Activated T-helper 9 cell treated with anti-CD3 and anti-CD28 coated beads, Interleukin-2, amount 50 U/mL, for 16 hours (primary cell): ENCODE measurements around the gene PTPN7.
A peak's percentile ranks its signal among the peaks of the same experiment; 100 is the strongest.
"Not testable (repeated sequence)": the region's sequence is repeated elsewhere in the genome, so short reads cannot be mapped to it uniquely, and the experiment has no call there.

ENCODE experiments used
- DNase-seq: peaks from one replicate; pipeline ENCODE4 v3.0.0-alpha.2; 2020; ENCODE audit warnings: low read depth

The PTPN7 gene

GRCh38 chr1:202189001-202189790 is 28.8 kb upstream of the PTPN7 start:
- DNase-seq: peak; percentile 63

GRCh38 chr1:202187697-202188407 is 27.4 kb upstream of the PTPN7 start:
- no peak for DNase-seq

- DNase-seq: no peak
Observed at GRCh38 chr1:202187041-202187671, 26.8 kb upstream of the PTPN7 start.

- no peak for DNase-seq
Observed at GRCh38 chr1:202186327-202186726, 25.9 kb upstream of the PTPN7 start.

- peak; percentile 61 for DNase-seq
Observed at GRCh38 chr1:202184750-202185460, 24.5 kb upstream of the PTPN7 start.

GRCh38 chr1:202182040-202182877 is 21.9 kb upstream of the PTPN7 start:
- DNase-seq: no peak

- no peak for DNase-seq
Observed at GRCh38 chr1:202181586-202181985, 21.2 kb upstream of the PTPN7 start.

GRCh38 chr1:202180751-202181139 is 20.3 kb upstream of the PTPN7 start:
- not testable (repeated sequence) for DNase-seq

- DNase-seq: no peak
Observed at GRCh38 chr1:202179828-202180750, 19.7 kb upstream of the PTPN7 start.

GRCh38 chr1:202176949-202177927 is 16.8 kb upstream of the PTPN7 start:
- no peak for DNase-seq

- DNase-seq: no peak
Observed at GRCh38 chr1:202173993-202174392, 13.6 kb upstream of the PTPN7 start.

- DNase-seq: no peak
Observed at GRCh38 chr1:202172015-202172355, 11.6 kb upstream of the PTPN7 start.

- DNase-seq: no peak
Observed at GRCh38 chr1:202171292-202172014, 11.1 kb upstream of the PTPN7 start.

- DNase-seq: no peak
Observed at GRCh38 chr1:202170726-202171125, 10.3 kb upstream of the PTPN7 start.

- no peak for DNase-seq
Observed at GRCh38 chr1:202168861-202169260, 8.5 kb upstream of the PTPN7 start.

- DNase-seq: no peak
Observed at GRCh38 chr1:202167708-202168415, 7.5 kb upstream of the PTPN7 start.

GRCh38 chr1:202167054-202167453 is 6.7 kb upstream of the PTPN7 start:
- not testable (repeated sequence) for DNase-seq
